ENCODE measurements around the gene WNT9B. TPM values are rescaled to one million over a fixed set of nuclear protein-coding genes. Genes with fewer than 3 reads are reported as not detected.

Gene WNT9B
- total and polyA plus RNA-seq, 2 of the 13 experiments (the other 11 are each of a cell fraction or from before 2014, with no cell fraction given): not detected

GRCh38 chr17:46881015-46881414, 29.6 kb downstream of the WNT9B start:
- DNase-seq (ENCODE audit: low spot score): no peak
- FAIRE-seq: no peak
- no peaks in the 10 kb centered on the region for H4K20me1 ChIP-seq (ENCODE audit: insufficient read depth, low read length)
- no peak overlapping the region for H3K4me3 ChIP-seq (replicated peaks in 1 of 3; ENCODE audit: insufficient read depth in 1 of 3, low read depth in 2 of 3, low read length in 3 of 3)
- H3K36me3 ChIP-seq (replicated peaks in 1 of 2; ENCODE audit: control insufficient read depth in 1 of 2, insufficient read depth in 2 of 2, low read length in 2 of 2): no peaks in the 10 kb centered on the region
- ChIA-PET CTCF (ENCODE audit: low intra/inter-chr PET ratio, low total read pairs) (no interaction called here), POLR2A (no interaction called here)
- no peak overlapping the region for H2AFZ ChIP-seq (ENCODE audit: low read length)
- H3K4me1 ChIP-seq (ENCODE audit: insufficient read depth, low read length): peaks cover 8% of the 10 kb centered on the region; the same call in 1 of the 2 replicates
- 0% methylated on average over 5 of the region's 5 CpGs for WGBS (ENCODE audit: low lambda C conversion rate)
- H3K27ac ChIP-seq (ENCODE audit: extremely low read length, insufficient read depth, low read length): no peak overlapping the region
- BruUV-seq (replicated peaks): no TSS peak
- no peak overlapping the region for H3K9ac ChIP-seq (ENCODE audit: insufficient read depth, low read depth, low read length)
- in situ Hi-C loops (cut with HindIII; ENCODE audit: extremely low pct_ligation_motif_present, low pct_unique_long_range_greater_than_20kb) (no loop called here), intact Hi-C loops (cut with micrococcal nuclease; ENCODE audit: unreplicated experiment) (no loop called here)
- H3K4me2 ChIP-seq (ENCODE audit: low read depth, low read length): no peak overlapping the region
- no peaks in the 10 kb centered on the region for H3K9me3 ChIP-seq (ENCODE audit: low read length)
- H3K79me2 ChIP-seq (ENCODE audit: insufficient read depth, low read length): no peaks in the 10 kb centered on the region
- ATAC-seq: no peak
- H3K27me3 ChIP-seq (ENCODE audit: control insufficient read depth in 1 of 2, insufficient read depth in 2 of 2, low read length in 2 of 2): peaks cover 5 to 62% of the 10 kb centered on the region in 2 experiments; a peak in 4 of 5 replicates
- no peak for TF ChIP-seq RNF2 (conservative IDR thresholded peaks at IDR 0.05; ENCODE audit: low read depth)
- TF ChIP-seq GATA4 (IDR thresholded peaks at IDR 0.05; ENCODE audit: borderline replicate concordance, low read depth): no peak
- no peak for TF ChIP-seq ZNF572 (CRISPR knock-in tag; IDR thresholded peaks at IDR 0.05)
- TF ChIP-seq RFX5 (IDR thresholded peaks at IDR 0.05; ENCODE audit: low read depth, low read length): no peak
- TF ChIP-seq PTBP1 (IDR thresholded peaks at IDR 0.05; ENCODE audit: low read depth, low read length, poor library complexity, severe bottlenecking): no peak
- TF ChIP-seq ZNF407 (CRISPR knock-in tag; IDR thresholded peaks at IDR 0.05; ENCODE audit: not compliant biosample characterization): no peak
- TF ChIP-seq ZSCAN20 (CRISPR knock-in tag; IDR thresholded peaks at IDR 0.05; ENCODE audit: borderline replicate concordance): no peak
- TF ChIP-seq SNAI1 (CRISPR knock-in tag; IDR thresholded peaks at IDR 0.05; ENCODE audit: borderline replicate concordance): no peak
- no peak for TF ChIP-seq ZNF816 (CRISPR knock-in tag; IDR thresholded peaks at IDR 0.05; ENCODE audit: borderline replicate concordance)
- TF ChIP-seq PAF1 (CRISPR knock-in tag; IDR thresholded peaks at IDR 0.05): no peak
- TF ChIP-seq AKNA (CRISPR knock-in tag; IDR thresholded peaks at IDR 0.05; ENCODE audit: borderline replicate concordance): no peak
- TF ChIP-seq THYN1 (CRISPR knock-in tag; IDR thresholded peaks at IDR 0.05; ENCODE audit: borderline replicate concordance, low read depth): no peak
